GM18505 (cell line): Measurements from ENCODE around the gene HFE.
"Not testable (repeated sequence)": the region's sequence is repeated elsewhere in the genome, so short reads cannot be mapped to it uniquely, and the experiment has no call there.

ENCODE experiments used
- ATAC-seq: cut with Tn5 transposase; IDR thresholded peaks from one replicate; pipeline ENCODE4 v1.9.1; 2021; ENCODE audit not compliant: unreplicated experiment
- POLR2A ChIP-seq: IDR thresholded peaks from 4 replicates; pipeline ENCODE4 v1.6.1; 2011; ENCODE audit warnings: borderline replicate concordance; ENCODE audit not compliant: insufficient read depth, insufficient read length; ENCODE audit errors: extremely low read depth

The HFE gene

DNA sequence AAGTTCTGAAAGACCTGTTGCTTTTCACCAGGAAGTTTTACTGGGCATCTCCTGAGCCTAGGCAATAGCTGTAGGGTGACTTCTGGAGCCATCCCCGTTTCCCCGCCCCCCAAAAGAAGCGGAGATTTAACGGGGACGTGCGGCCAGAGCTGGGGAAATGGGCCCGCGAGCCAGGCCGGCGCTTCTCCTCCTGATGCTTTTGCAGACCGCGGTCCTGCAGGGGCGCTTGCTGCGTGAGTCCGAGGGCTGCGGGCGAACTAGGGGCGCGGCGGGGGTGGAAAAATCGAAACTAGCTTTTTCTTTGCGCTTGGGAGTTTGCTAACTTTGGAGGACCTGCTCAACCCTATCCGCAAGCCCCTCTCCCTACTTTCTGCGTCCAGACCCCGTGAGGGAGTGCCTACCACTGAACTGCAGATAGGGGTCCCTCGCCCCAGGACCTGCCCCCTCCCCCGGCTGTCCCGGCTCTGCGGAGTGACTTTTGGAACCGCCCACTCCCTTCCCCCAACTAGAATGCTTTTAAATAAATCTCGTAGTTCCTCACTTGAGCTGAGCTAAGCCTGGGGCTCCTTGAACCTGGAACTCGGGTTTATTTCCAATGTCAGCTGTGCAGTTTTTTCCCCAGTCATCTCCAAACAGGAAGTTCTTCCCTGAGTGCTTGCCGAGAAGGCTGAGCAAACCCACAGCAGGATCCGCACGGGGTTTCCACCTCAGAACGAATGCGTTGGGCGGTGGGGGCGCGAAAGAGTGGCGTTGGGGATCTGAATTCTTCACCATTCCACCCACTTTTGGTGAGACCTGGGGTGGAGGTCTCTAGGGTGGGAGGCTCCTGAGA is at the start of gene HFE:
HFE (plus strand) TSS at position 146 of the 832 bp plus-strand sequence; CDS start at position 158, 12 bp downstream.
- no peak for ATAC-seq
- TF ChIP-seq POLR2A: peak; percentile 5

GRCh38 chr6:26041946-26042345 is 45.3 kb upstream of the HFE start:
- TF ChIP-seq POLR2A: no peak
- ATAC-seq: no peak

DNA sequence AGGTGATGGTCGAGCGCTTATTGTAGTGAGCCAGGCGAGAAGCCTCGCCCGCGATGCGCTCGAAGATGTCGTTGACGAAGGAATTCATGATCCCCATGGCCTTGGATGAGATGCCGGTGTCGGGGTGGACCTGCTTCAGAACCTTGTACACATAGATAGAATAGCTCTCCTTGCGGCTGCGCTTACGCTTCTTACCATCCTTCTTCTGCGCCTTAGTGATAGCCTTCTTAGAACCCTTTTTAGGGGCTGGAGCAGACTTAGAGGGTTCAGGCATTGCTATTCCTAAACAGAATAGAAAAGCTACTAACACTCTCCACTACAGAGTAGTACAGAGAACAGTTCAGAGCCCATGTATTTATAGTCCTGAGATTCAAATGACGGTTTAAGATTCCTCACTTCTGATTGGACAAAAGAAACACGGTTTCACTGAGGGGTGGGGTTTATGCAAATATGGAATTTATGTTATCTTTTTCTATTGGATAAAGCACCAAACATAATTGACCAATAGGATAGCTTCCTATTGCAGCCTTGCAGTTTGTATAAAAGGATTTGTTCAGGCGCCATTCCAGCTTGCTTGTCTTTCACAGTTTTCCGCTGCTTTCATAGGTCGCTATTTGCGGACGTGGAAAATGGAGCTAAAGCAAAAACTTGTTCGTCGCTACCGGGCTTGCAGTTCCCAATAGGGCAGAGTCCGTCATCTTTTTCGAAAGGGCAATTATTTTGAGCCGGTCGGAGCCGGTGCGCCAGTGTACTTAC is 43.7 kb upstream of the HFE start:
- peak; percentile 63 for ATAC-seq
- TF ChIP-seq POLR2A: peak; percentile 84

GRCh38 chr6:26044140-26045064 is 42.8 kb upstream of the HFE start:
- peak; percentile 25 for ATAC-seq
- TF ChIP-seq POLR2A: peak; percentile 63

DNA sequence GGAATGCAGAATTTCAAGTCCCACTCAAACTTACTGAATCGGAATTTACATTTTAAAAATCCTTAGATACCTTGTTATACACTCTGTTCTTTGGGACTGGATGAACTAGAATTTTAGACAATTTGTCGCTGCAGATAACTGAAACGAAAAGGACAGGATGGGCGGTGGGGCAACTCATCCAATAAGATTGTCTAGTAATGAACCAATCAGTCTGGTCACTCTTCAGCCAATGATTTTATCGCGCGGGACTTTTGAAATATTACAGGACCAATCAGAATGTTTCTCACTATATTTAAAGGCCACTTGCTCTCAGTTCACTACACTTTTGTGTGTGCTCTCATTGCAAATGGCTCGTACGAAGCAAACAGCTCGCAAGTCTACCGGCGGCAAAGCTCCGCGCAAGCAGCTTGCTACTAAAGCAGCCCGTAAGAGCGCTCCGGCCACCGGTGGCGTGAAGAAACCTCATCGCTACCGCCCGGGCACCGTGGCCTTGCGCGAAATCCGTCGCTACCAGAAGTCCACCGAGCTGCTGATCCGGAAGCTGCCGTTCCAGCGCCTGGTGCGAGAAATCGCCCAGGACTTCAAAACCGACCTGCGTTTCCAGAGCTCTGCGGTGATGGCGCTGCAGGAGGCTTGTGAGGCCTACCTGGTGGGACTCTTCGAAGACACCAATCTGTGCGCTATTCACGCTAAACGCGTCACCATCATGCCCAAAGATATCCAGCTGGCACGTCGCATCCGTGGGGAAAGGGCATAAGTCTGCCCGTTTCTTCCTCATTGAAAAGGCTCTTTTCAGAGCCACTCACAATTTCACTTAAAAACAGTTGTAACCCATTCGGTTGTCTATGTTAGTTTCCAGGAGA is 41.9 kb upstream of the HFE start:
- ATAC-seq: peak; percentile 47
- TF ChIP-seq POLR2A: peak; percentile 100

DNA sequence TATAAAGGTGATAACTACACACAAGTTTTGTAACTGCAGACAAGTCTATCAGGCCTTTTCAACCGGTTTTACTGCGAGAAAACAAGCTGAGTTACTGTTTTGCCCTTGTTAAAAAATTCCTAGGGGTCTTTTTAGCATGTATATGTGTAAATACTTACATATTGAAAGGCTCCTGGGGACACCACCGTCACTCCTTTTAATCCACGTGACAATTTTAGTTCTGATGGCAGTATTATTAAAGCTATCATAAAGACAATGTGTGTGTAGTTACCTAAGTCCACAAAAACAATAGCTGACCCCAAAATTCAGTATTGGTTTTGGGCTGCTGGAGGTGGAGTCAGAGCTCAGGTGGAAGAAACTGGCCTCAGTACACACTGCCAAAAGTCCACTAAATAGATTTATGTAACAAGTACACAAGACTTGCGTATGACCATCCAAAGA is 41.3 kb upstream of the HFE start:
- ATAC-seq: no peak
- TF ChIP-seq POLR2A: no peak

DNA sequence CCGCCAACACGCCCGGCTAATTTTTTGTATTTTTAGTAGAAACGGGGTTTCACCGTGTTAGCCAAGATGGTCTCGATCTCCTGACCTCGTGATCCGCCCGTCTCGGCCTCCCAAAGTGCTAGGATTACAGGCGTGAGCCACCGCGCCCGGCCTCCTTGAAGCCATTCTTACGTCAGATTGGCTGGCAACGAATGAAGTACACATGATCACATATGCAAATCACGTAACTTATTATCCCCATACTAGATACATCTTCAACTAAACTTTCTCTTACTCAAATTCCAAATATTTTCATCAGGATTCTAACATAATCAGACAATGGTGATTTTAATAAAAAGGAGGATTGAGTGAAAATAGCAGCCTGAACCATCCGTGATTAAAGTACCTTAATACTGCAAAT is 39.9 kb upstream of the HFE start:
- ATAC-seq: not testable (repeated sequence)

- no peak for TF ChIP-seq POLR2A
- ATAC-seq: no peak
Measured at GRCh38 chr6:26048590-26048989, 38.6 kb upstream of the HFE start.

- TF ChIP-seq POLR2A: no peak
- no peak for ATAC-seq
Measured at GRCh38 chr6:26051665-26052310, 35.4 kb upstream of the HFE start.

GRCh38 chr6:26052762-26053250 is 34.4 kb upstream of the HFE start:
- not testable (repeated sequence) for ATAC-seq

DNA sequence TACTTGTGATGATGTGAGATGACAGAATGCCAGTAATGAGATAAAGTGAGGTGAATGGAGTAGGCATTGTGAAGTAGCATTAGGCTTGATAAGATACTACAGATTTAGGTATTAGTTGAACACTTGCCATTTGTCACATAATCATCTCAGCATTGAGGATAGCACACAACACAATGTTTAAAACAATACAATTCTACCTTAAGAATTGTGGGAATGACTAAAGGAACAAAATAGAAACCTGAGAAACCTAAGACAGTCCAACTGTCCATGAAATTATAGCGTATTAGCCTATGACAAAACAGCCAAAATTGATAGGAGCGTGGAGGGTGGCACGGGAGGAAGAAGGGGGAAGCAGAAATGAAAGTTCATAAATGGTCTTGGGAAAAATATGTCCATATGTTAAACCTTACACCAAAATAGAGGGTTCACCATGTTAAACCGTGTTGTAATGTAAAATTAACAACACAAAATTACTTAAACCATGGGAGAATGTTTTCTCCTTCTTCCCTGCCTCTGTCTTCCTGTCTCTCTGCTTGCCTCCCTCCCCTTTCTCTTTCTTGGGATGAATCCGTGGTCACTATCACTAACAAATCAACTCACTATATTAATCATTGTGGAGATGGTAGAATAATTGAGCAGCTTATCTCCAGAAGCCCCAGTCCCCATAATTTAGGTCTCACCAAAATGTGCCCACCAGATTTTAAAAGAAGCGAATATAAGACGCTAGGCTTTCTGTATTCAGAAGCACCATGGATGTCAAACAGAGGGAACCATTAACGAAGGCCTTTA is 33.0 kb upstream of the HFE start:
- TF ChIP-seq POLR2A: no peak
- ATAC-seq: no peak
